ENCODE measurements around the gene RGS6.

The RGS6 gene

GRCh38 chr14:72089625-72090024 is 157.4 kb downstream of the RGS6 start:
- DNase-seq: no peak

- no peak for DNase-seq
Observed at GRCh38 chr14:72094844-72095582, 162.8 kb downstream of the RGS6 start.

GRCh38 chr14:72097173-72097783 is 165.0 kb downstream of the RGS6 start:
- DNase-seq: no peak

GRCh38 chr14:72098210-72098609 is 166.0 kb downstream of the RGS6 start:
- no peak for DNase-seq

- no peak for DNase-seq
Observed at GRCh38 chr14:72099566-72099965, 167.3 kb downstream of the RGS6 start.

GRCh38 chr14:72104011-72104613 is 171.9 kb downstream of the RGS6 start:
- DNase-seq: no peak

- no peak for DNase-seq
Observed at GRCh38 chr14:72111911-72112310, 179.7 kb downstream of the RGS6 start.

GRCh38 chr14:72118841-72119240 is 186.6 kb downstream of the RGS6 start:
- DNase-seq: no peak

GRCh38 chr14:72120315-72120714 is 188.1 kb downstream of the RGS6 start:
- no peak for DNase-seq

GRCh38 chr14:72123755-72124154 is 191.5 kb downstream of the RGS6 start:
- DNase-seq: no peak

- no peak for DNase-seq
Observed at GRCh38 chr14:72124171-72124570, 191.9 kb downstream of the RGS6 start.

- no peak for DNase-seq
Observed at GRCh38 chr14:72126091-72126490, 193.9 kb downstream of the RGS6 start.

GRCh38 chr14:72126561-72126960 is 194.3 kb downstream of the RGS6 start:
- DNase-seq: no peak

- no peak for DNase-seq
Observed at GRCh38 chr14:72128629-72129028, 196.4 kb downstream of the RGS6 start.

GRCh38 chr14:72129291-72129690 is 197.1 kb downstream of the RGS6 start:
- no peak for DNase-seq

- DNase-seq: no peak
Observed at GRCh38 chr14:72141084-72141483, 208.9 kb downstream of the RGS6 start.

- no peak for DNase-seq
Observed at GRCh38 chr14:72142328-72142727, 210.1 kb downstream of the RGS6 start.

GRCh38 chr14:72146241-72146640 is 214.0 kb downstream of the RGS6 start:
- DNase-seq: no peak

GRCh38 chr14:72154645-72155378 is 222.6 kb downstream of the RGS6 start:
- DNase-seq: no peak

- DNase-seq: no peak
Observed at GRCh38 chr14:72155379-72155993, 223.3 kb downstream of the RGS6 start.

- DNase-seq: no peak
Observed at GRCh38 chr14:72164420-72165228, 232.4 kb downstream of the RGS6 start.

- no peak for DNase-seq
Observed at GRCh38 chr14:72165229-72165698, 233.0 kb downstream of the RGS6 start.

Measured in NCI-H1105 treated with DMSO at 0.1 percent for 48 hours (cell line).